Ishikawa (cell line): ENCODE results near the gene STMN3.

Experiments used
- EGR1 ChIP-seq: IDR thresholded peaks from 2 replicates; pipeline ENCODE4 v1.6.1; 2012
- FOXM1 ChIP-seq: IDR thresholded peaks from 2 replicates; pipeline ENCODE4 v1.6.1; 2012; ENCODE audit warnings: low read depth, borderline replicate concordance
- TEAD4 ChIP-seq: IDR thresholded peaks from 2 replicates; pipeline ENCODE4 v1.6.1; 2012

- TF ChIP-seq FOXM1 = no peak
- no peak for TF ChIP-seq TEAD4
- TF ChIP-seq EGR1 = no peak
These were observed 34.1 kb downstream of the STMN3 start for GRCh38 chr20:63619086-63619485.
